Karpas-422 (cell line): ENCODE measurements around the gene TRMU. TPM values are rescaled to one million over a fixed set of nuclear protein-coding genes. Genes with fewer than 3 reads are reported as not detected.
"Not testable (repeated sequence)": the region's sequence is repeated elsewhere in the genome, so short reads cannot be mapped to it uniquely, and the experiment has no call there.

Experiments
- DNase-seq: peaks from one replicate; pipeline ENCODE4 v3.0.0-alpha.2; 2015
- H2AFZ ChIP-seq: fragments of 200-600 bp; sonication (generic); 2 replicates; pipeline ENCODE4 v1.6.1; 2014; ENCODE audit warnings: antibody characterized with exemption, low read length, mixed read lengths
- H3K27ac ChIP-seq: fragments of 200-600 bp; sonication (generic); 2 replicates; pipeline ENCODE4 v1.5.1; 2014; ENCODE audit warnings: mild to moderate bottlenecking, low read length, moderate library complexity
- H3K27me3 ChIP-seq: fragments of 200-600 bp; sonication (generic); 2 replicates; pipeline ENCODE4 v1.6.1; 2014; ENCODE audit warnings: low read length, mixed read lengths
- H3K36me3 ChIP-seq: fragments of 200-600 bp; sonication (generic); 2 replicates; pipeline ENCODE4 v1.6.1; 2014; ENCODE audit warnings: low read length, mixed read lengths; ENCODE audit not compliant: insufficient read depth
- H3K4me1 ChIP-seq: fragments of 200-600 bp; sonication (generic); 2 replicates; pipeline ENCODE4 v1.6.1; 2014; ENCODE audit warnings: mild to moderate bottlenecking, low read length, mixed read lengths
- H3K4me2 ChIP-seq: fragments of 200-600 bp; sonication (generic); 2 replicates; pipeline ENCODE4 v1.6.1; 2014; ENCODE audit warnings: low read length, low read depth, mild to moderate bottlenecking; ENCODE audit not compliant: poor library complexity, severe bottlenecking
- H3K4me3 ChIP-seq: fragments of 200-600 bp; sonication (generic); 2 replicates; pipeline ENCODE4 v1.5.1; 2014; ENCODE audit warnings: mild to moderate bottlenecking, antibody characterized with exemption, low read length, mixed read lengths
- H3K79me2 ChIP-seq: fragments of 200-600 bp; sonication (generic); 2 replicates; pipeline ENCODE4 v1.6.1; 2014; ENCODE audit warnings: mild to moderate bottlenecking, low read length, mixed read lengths
- H3K9ac ChIP-seq: fragments of 200-600 bp; sonication (generic); 2 replicates; pipeline ENCODE4 v1.6.0; 2014; ENCODE audit warnings: low read length
- H3K9me2 ChIP-seq: fragments of 200-600 bp; sonication (generic), shearing (Covaris generic); replicated peaks from 2 replicates; pipeline ENCODE4 v1.6.0; 2014; ENCODE audit warnings: mild to moderate bottlenecking, low read length, moderate library complexity; ENCODE audit not compliant: insufficient read depth
- H3K9me3 ChIP-seq: fragments of 300-700, 200-600 bp; sonication (generic); 2 replicates; pipeline ENCODE4 v1.6.1; 2014; ENCODE audit warnings: low read length, mixed read lengths
- H4K20me1 ChIP-seq: fragments of 200-600 bp; sonication (generic); 2 replicates; pipeline ENCODE4 v1.6.1; 2014; ENCODE audit warnings: mild to moderate bottlenecking, antibody characterized with exemption, low read length, low read depth; ENCODE audit not compliant: insufficient read depth
- total RNA-seq: library from RNA; depleted of rRNA; stranded (reverse); fragments of >200 nt; shearing (Covaris generic); gene quantifications from 2 replicates; pipeline ENCODE4 v1.2.3, GENCODE V29; 2014; ENCODE audit warnings: low replicate concordance

TRMU gene
- total RNA-seq, 1 experiment from 2014 or later = 48.4 TPM

DNA sequence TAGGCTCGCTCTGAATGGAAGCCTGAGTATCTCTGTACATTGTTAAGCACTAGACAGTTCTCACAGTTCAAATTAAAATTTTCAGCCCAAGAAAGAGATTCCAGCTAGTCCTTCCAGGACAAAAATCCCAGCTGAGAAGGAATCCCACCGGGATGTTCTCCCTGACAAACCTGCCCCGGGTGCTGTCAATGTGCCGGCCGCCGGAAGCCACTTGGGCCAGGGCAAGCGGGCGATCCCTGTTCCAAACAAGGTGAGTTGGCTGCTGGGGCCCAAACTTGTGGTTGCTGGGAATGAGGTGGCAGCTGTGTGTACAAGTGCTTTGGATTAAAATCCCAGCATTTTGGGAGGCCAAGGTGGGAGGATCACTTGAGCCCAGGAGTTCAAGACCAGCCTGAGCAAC is 23.5 kb upstream of the TRMU start:
- H3K27ac ChIP-seq = no peak overlapping the region
- no peaks in the 10 kb centered on the region for H3K9me2 ChIP-seq
- H3K36me3 ChIP-seq = peaks cover 41% of the 10 kb centered on the region
- H3K9ac ChIP-seq = no peak overlapping the region
- no peaks in the 10 kb centered on the region for H3K4me1 ChIP-seq
- H3K9me3 ChIP-seq = no peaks in the 10 kb centered on the region
- no peaks in the 10 kb centered on the region for H3K27me3 ChIP-seq
- no peak overlapping the region for H3K4me2 ChIP-seq
- H2AFZ ChIP-seq = no peak overlapping the region
- DNase-seq = no peak
- no peaks in the 10 kb centered on the region for H4K20me1 ChIP-seq
- H3K79me2 ChIP-seq = peaks cover 32% of the 10 kb centered on the region
- H3K4me3 ChIP-seq = no peak overlapping the region

DNA sequence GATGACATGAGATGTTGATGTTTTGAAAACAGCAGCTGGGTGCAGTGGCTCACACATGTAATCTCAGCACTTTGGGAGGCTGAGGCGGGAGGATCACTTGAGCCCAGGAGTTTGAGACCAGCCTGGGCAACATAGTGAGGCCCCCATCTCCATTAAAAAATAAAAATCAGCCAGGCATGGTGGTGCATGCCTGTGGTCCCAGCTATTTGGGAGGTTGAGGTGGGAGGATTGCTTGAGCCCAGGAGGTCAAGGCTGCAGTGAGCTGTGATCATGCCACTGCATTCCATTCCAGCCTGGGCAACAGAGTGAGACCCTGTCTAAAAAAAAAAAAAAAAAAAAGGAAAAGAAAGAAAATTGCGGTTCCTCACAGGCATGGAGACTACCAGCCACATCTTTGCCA is 22.7 kb upstream of the TRMU start:
- not testable (repeated sequence) for H3K4me3 ChIP-seq, H3K9ac ChIP-seq, H3K4me1 ChIP-seq, H3K9me3 ChIP-seq, H3K27ac ChIP-seq, DNase-seq, H3K4me2 ChIP-seq, H4K20me1 ChIP-seq, H2AFZ ChIP-seq, H3K27me3 ChIP-seq, H3K9me2 ChIP-seq
- Histone ChIP-seq H3K36me3 (peaks cover 47% of the 10 kb centered on the region), H3K79me2 (peaks cover 34% of the 10 kb centered on the region)

DNA sequence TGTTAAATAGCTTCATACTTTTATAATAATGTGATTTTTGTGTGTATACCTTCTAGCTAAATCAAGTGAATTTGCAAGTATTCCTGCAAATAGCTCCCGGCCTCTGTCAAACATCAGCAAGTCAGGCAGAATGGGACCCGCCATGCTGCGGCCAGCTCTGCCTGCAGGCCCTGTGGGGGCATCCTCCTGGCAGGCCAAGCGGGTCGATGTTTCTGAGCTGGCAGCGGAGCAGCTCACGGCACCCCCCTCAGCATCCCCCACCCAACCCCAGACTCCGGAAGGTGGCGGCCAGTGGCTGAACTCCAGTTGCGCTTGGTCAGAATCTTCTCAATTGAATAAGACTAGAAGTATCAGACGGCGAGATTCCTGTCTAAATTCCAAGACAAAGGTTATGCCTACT is 19.5 kb upstream of the TRMU start:
- Histone ChIP-seq H3K36me3 (peaks cover 33% of the 10 kb centered on the region; the same call in 1 of the 2 replicates), H4K20me1 (no peaks in the 10 kb centered on the region), H3K27me3 (no peaks in the 10 kb centered on the region), H3K27ac (no peak overlapping the region), H3K9me3 (no peaks in the 10 kb centered on the region), H2AFZ (no peak overlapping the region), H3K9ac (no peak overlapping the region), H3K4me1 (no peaks in the 10 kb centered on the region), H3K9me2 (no peaks in the 10 kb centered on the region), H3K4me2 (no peak overlapping the region), H3K4me3 (no peak overlapping the region), H3K79me2 (peaks cover 18% of the 10 kb centered on the region)
- no peak for DNase-seq

DNA sequence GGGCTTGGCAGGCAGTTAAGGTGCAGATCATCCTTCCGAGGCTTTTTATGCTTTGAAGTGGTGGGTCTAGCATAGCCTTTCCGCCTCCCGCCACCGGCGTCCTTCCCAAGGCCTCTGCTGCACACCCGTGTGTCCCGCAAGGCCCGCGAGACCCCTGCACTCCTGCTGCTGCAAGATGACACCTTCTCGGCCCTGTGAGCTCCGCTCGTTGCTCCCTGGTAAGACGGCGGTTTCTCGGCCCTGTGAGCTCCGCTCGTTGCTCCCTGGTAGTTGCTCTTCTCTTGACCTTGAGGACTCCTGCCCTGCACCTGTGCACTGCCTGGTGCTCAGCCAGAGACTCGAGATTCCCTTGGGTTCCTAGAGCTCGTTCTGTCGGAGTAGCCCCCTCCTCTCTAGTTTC is 17.9 kb upstream of the TRMU start:
- no peak overlapping the region for H3K4me3 ChIP-seq
- H3K79me2 ChIP-seq = peaks cover 18% of the 10 kb centered on the region
- no peaks in the 10 kb centered on the region for H3K27me3 ChIP-seq
- H3K4me1 ChIP-seq = no peaks in the 10 kb centered on the region
- H3K4me2 ChIP-seq = no peak overlapping the region
- H3K9me2 ChIP-seq = no peaks in the 10 kb centered on the region
- no peaks in the 10 kb centered on the region for H4K20me1 ChIP-seq
- no peak overlapping the region for H3K9ac ChIP-seq
- DNase-seq = no peak
- H3K36me3 ChIP-seq = peaks cover 35% of the 10 kb centered on the region; the same call in 1 of the 2 replicates
- no peak overlapping the region for H3K27ac ChIP-seq
- H3K9me3 ChIP-seq = no peaks in the 10 kb centered on the region
- no peak overlapping the region for H2AFZ ChIP-seq

DNA sequence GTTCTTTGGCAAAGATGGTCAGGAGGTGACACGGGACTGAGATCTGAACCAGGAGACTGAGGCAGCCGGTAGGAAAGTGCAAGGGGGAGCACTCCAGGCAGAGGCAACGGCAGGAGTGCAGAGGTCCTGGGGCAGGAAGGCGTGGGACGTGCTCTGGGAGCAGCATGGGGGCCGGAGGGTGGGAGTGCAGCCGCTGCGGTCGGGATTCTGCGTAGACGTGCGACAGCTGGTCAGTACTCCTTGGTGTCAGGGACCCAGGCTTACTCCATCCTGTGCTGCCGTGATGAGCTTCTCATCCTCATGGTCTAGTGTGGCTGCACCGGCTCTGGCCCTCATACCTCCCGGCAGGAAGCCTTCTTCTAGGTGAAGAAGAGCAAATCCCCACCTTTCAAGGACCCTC is 16.9 kb upstream of the TRMU start:
- no peak overlapping the region for H3K4me2 ChIP-seq
- peaks cover 37% of the 10 kb centered on the region; the same call in 1 of the 2 replicates for H3K36me3 ChIP-seq
- no peaks in the 10 kb centered on the region for H3K9me3 ChIP-seq
- DNase-seq = no peak
- no peaks in the 10 kb centered on the region for H3K27me3 ChIP-seq
- H2AFZ ChIP-seq = no peak overlapping the region
- no peak overlapping the region for H3K9ac ChIP-seq
- H3K4me1 ChIP-seq = no peaks in the 10 kb centered on the region
- H3K79me2 ChIP-seq = peaks cover 18% of the 10 kb centered on the region
- H3K9me2 ChIP-seq = no peaks in the 10 kb centered on the region
- H3K4me3 ChIP-seq = no peak overlapping the region
- no peaks in the 10 kb centered on the region for H4K20me1 ChIP-seq
- H3K27ac ChIP-seq = no peak overlapping the region

DNA sequence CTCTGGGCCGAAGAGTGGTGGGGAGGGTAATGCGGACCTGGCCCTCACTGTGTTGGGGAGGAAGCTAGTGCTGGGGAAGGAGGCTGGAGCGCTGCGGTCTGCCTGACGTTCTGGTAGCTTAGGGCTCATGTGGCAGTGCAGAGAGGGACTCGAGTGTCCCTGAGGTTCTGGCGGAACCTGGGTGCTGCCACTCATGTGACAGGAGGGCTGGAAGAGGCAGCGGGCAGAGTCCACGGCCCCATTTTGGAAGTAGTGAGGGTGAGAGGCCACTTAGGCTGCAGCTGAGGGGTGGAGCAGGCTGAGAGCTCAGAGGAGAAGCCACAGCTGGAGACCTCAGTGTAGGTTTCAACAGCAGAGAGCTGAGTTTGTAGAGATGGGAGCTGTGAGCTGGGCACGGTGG is 16.2 kb upstream of the TRMU start:
- no peaks in the 10 kb centered on the region for H4K20me1 ChIP-seq
- no peak overlapping the region for H3K4me2 ChIP-seq
- H3K9ac ChIP-seq = no peak overlapping the region
- no peaks in the 10 kb centered on the region for H3K27me3 ChIP-seq
- no peak overlapping the region for H3K27ac ChIP-seq
- H3K9me2 ChIP-seq = no peaks in the 10 kb centered on the region
- H3K4me3 ChIP-seq = no peak overlapping the region
- peaks cover 18% of the 10 kb centered on the region for H3K79me2 ChIP-seq
- DNase-seq = no peak
- no peaks in the 10 kb centered on the region for H3K9me3 ChIP-seq
- H2AFZ ChIP-seq = no peak overlapping the region
- H3K4me1 ChIP-seq = no peaks in the 10 kb centered on the region
- peaks cover 32% of the 10 kb centered on the region; the same call in 1 of the 2 replicates for H3K36me3 ChIP-seq

DNA sequence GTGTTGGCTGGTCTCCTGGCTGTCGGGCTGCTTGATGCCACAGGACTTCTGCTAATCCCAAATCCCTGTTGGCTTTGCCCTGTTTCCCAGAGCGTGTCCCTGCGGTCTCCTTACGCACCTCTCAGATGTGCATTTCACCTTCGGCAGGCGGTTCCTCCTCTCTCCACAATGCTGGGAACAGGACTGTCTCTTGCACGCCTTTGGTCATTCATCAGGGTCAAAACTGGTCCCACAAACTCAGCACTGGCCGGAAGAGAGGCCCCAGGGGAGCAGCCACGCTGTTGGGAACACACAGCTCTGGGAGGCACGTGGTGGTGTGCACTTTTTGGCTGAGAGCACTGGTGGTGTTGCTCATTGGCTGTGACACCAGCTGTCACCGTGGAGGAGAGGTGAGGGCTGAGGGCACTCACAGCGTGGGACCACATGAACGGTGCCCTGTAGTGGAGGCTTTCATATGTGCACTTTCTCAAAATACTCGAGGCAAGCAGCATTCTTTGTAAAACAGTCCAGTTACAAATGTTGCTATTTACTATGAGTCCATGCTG is 15.3 kb upstream of the TRMU start:
- H2AFZ ChIP-seq = no peak overlapping the region
- H3K79me2 ChIP-seq = peaks cover 18% of the 10 kb centered on the region
- no peaks in the 10 kb centered on the region for H3K9me2 ChIP-seq
- no peak overlapping the region for H3K4me3 ChIP-seq
- no peak overlapping the region for H3K27ac ChIP-seq
- no peaks in the 10 kb centered on the region for H3K4me1 ChIP-seq
- no peaks in the 10 kb centered on the region for H3K9me3 ChIP-seq
- H3K9ac ChIP-seq = no peak overlapping the region
- DNase-seq = no peak
- H3K4me2 ChIP-seq = no peak overlapping the region
- H3K27me3 ChIP-seq = no peaks in the 10 kb centered on the region
- H4K20me1 ChIP-seq = no peaks in the 10 kb centered on the region
- peaks cover 31% of the 10 kb centered on the region; the same call in 1 of the 2 replicates for H3K36me3 ChIP-seq

DNA sequence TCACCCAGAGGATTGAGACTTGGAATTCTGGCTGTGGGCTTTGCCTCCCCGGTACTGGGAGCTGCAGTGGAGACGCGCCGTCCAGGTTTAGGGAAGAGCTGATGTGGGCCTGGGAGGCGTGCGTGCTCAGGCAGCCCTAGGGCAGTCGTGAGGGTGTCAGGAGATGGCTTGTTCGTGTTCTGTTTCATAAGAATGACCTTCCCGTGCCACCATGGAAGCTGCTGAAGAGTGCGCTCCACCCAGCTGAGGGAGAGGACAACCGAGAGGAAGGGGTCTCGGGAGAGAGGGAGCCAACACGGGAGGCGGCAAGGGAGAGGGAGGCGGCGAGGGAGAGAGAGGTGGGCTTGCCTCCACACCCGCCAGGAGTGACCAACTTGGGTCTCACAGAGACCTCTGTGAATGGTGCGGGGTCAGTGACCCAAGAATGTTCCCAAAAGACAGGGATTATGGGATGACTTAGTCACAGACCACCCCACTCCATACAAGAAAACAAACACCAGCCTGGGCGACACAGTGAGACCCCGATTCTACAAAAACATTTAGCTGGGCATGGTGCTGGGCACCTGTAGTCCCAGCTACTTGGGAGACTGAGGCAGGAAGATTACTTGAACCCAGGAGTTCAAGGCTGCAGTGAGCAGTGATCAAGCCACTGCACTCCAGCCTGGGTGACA is 14.7 kb upstream of the TRMU start:
- Histone ChIP-seq H3K9me2 (no peaks in the 10 kb centered on the region), H3K9me3 (no peaks in the 10 kb centered on the region), H3K79me2 (peaks cover 12% of the 10 kb centered on the region), H3K27ac (no peak overlapping the region), H2AFZ (no peak overlapping the region), H3K36me3 (peaks cover 29% of the 10 kb centered on the region; the same call in 1 of the 2 replicates), H3K9ac (no peak overlapping the region), H3K4me3 (no peak overlapping the region), H3K4me2 (no peak overlapping the region), H3K27me3 (no peaks in the 10 kb centered on the region), H3K4me1 (no peaks in the 10 kb centered on the region), H4K20me1 (no peaks in the 10 kb centered on the region)
- no peak for DNase-seq
